HepG2 (cell line): ENCODE measurements around the gene CDK11B. TPM values are rescaled to one million over a fixed set of nuclear protein-coding genes. Genes with fewer than 3 reads are reported as not detected.

Experiments used
- ATF7-NPFF ChIP-seq: sonication (generic); formaldehyde crosslinking; IDR thresholded peaks from 2 replicates; pipeline ENCODE4 v1.8.1; 2023; ENCODE audit warnings: mild to moderate bottlenecking, low read depth, missing genetic modification reagents, moderate library complexity
- DNMT1 ChIP-seq: sonication (generic); formaldehyde crosslinking; IDR thresholded peaks from 2 replicates; pipeline ENCODE4 v1.5.1; 2020; ENCODE audit warnings: mild to moderate bottlenecking, missing genetic modification reagents
- FOXA1 ChIP-seq, 2 experiments: fragments of 450-650 bp in 1 of 2; sonication (generic) in 1 of 2; formaldehyde crosslinking in 1 of 2; IDR thresholded peaks; 2 replicates each; pipeline versions ENCODE4 v1.4.0 to v1.6.1; 2016 to 2020; ENCODE audit warnings: missing genetic modification reagents in 1 of 2
- HES4 ChIP-seq: sonication (generic); formaldehyde crosslinking; IDR thresholded peaks from 2 replicates; pipeline ENCODE4 v1.9.0; 2021; ENCODE audit warnings: mild to moderate bottlenecking, missing genetic modification reagents, borderline replicate concordance
- HNRNPLL ChIP-seq: fragments of 200-400 bp; formaldehyde crosslinking; IDR thresholded peaks from 2 replicates; pipeline ENCODE4 v1.6.1; 2017; ENCODE audit warnings: mild to moderate bottlenecking, low read depth, low read length; ENCODE audit not compliant: poor library complexity, severe bottlenecking
- KAT8 ChIP-seq: IDR thresholded peaks from 2 replicates; pipeline ENCODE4 v1.6.1; 2016; ENCODE audit warnings: missing genetic modification reagents, missing compliant biosample characterization
- RNF2 ChIP-seq: fragments of 450-650 bp; conservative IDR thresholded peaks from 2 replicates; pipeline ENCODE4 v1.6.1; 2016; ENCODE audit warnings: low read depth
- SALL2 ChIP-seq: sonication (generic); formaldehyde crosslinking; IDR thresholded peaks from 2 replicates; pipeline ENCODE4 v1.8.1; 2023; ENCODE audit warnings: mild to moderate bottlenecking, missing genetic modification reagents, inconsistent platforms
- ZNF446 ChIP-seq: sonication (generic); formaldehyde crosslinking; IDR thresholded peaks from 2 replicates; pipeline ENCODE4 v1.5.0; 2020; ENCODE audit warnings: mild to moderate bottlenecking, missing genetic modification reagents
- ZNF773 ChIP-seq: sonication (generic); formaldehyde crosslinking; IDR thresholded peaks from 2 replicates; pipeline ENCODE4 v1.4.0; 2020; ENCODE audit warnings: missing genetic modification reagents, borderline replicate concordance
- polyA plus RNA-seq, 8 experiments: library from polyadenylated mRNA; depleted of rRNA in 3 of 8; stranded (reverse) in 7 of 8; unstranded in 1 of 8; fragments of >200 nt; fragmentation: Illumina TruSeq in 4 of 8; extraction: Trizol in 4 of 8; gene quantifications; 2 replicates each; pipeline versions ENCODE4 v1.2.1 to v1.2.3, GENCODE V29; 2011 to 2016; ENCODE audit warnings: low read depth in 4 of 8, missing spikeins in 1 of 8, mixed read lengths in 1 of 8; ENCODE audit not compliant: insufficient read depth in 1 of 8
- total RNA-seq, 5 experiments: library from RNA; depleted of rRNA; stranded (reverse); fragments of >200 nt; fragmentation: Illumina TruSeq; extraction: Trizol; gene quantifications; 2 replicates each; pipeline ENCODE4 v1.2.3, GENCODE V29; 2016; ENCODE audit warnings: low read depth in 1 of 5
- TF ChIP-seq, protein P1 (sequence below): IDR thresholded peaks from 2 replicates; pipeline ENCODE4 v1.6.1; 2012; ENCODE audit warnings: inconsistent platforms
- TF ChIP-seq, protein P2 (sequence below): sonication (generic); formaldehyde crosslinking; IDR thresholded peaks from 2 replicates; pipeline ENCODE4 v1.5.0; 2020; ENCODE audit warnings: mild to moderate bottlenecking, missing genetic modification reagents, moderate library complexity
- TF ChIP-seq, protein P3 (sequence below): sonication (generic); formaldehyde crosslinking; IDR thresholded peaks from 2 replicates; pipeline ENCODE4 v1.4.0; 2020; ENCODE audit warnings: missing genetic modification reagents
- TF ChIP-seq, protein P4 (sequence below): sonication (generic); formaldehyde crosslinking; IDR thresholded peaks from 2 replicates; pipeline ENCODE4 v1.8.0; 2022; ENCODE audit warnings: low read depth, missing genetic modification reagents
- TF ChIP-seq, protein P5 (sequence below): IDR thresholded peaks from 2 replicates; pipeline ENCODE4 v1.6.1; 2016; ENCODE audit warnings: missing compliant biosample characterization, missing genetic modification reagents, borderline replicate concordance
- TF ChIP-seq, protein P6 (sequence below): sonication (generic); formaldehyde crosslinking; IDR thresholded peaks from 2 replicates; pipeline ENCODE4 v1.5.1; 2020; ENCODE audit warnings: mild to moderate bottlenecking, missing genetic modification reagents, moderate library complexity

Gene CDK11B
- total and polyA plus RNA-seq, 2 of the 13 experiments (the other 11 are each of a cell fraction or from before 2014, with no cell fraction given), result 3.6 to 15.1 TPM

DNA sequence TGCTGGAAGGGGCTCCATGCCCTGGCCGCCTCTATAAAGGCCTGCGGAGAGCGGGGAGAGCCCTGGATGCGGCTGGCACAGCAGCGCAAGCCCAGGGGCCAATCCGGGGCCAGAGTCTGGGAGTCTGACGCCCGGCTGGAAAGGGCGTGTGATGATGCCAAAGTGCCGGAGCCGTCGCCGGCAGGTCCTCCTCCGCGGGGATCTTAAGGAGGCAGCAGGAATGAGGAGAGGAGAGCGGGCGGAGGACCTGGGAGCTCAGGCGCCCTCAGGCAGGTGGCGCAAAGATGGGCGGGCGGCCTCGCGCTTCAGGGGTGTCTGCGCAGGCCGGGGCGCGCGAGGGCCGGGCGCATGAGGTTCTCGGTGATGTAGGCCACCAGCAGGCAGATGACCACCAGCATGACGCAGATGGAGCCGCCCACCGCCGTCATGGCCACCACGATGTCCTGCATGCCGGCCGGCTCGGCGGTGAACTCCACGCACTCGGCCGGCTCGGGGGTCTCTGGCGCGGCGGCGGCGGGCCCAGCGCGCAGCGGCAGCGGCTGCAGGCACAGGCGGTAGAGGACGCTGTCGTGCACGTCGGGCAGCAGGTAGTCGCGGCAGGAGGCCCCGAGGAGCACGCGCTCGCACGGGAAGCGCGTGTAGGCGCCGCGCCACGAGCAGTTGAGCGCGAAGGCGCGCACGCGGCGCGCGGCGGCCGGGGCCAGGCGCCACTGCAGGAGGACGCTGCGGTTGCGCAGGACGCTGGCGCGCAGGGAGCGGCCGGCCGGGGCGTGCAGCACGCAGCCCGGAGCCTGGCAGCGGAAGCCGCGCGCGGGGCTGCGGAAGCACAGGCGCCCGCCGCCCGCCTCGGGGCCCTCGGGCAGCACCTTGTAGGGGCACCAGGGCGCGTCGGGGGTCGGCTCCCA, 59.5 kb downstream of the CDK11B start (continued):
- TF ChIP-seq RNF2 (0 out of 2 replicates have a peak, but pooled peaks have one; percentile 39), HNRNPLL (peak; percentile 55), SALL2 (CRISPR knock-in tag) (0 out of 2 replicates have a peak, but pooled peaks have one; percentile 58), ATF7-NPFF (CRISPR knock-in tag) (peak; percentile 60; the same call in 1 of the 2 replicates), ZNF446 (peak; percentile 71; the same call in 1 of the 2 replicates), KAT8 (CRISPR knock-in tag) (no peak), HES4 (peak; percentile 58; the same call in 1 of the 2 replicates), FOXA1 (IDR thresholded peaks at IDR 0.05) (no peak), FOXA1 (CRISPR knock-in tag; IDR thresholded peaks at IDR 0.05) (no peak), DNMT1 (no peak), ZNF773 (CRISPR knock-in tag) (peak; percentile 37; the same call in 1 of the 2 replicates)
- TF ChIP-seq, protein P1, sequence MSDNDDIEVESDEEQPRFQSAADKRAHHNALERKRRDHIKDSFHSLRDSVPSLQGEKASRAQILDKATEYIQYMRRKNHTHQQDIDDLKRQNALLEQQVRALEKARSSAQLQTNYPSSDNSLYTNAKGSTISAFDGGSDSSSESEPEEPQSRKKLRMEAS, result peak; percentile 89
- TF ChIP-seq, protein P2, sequence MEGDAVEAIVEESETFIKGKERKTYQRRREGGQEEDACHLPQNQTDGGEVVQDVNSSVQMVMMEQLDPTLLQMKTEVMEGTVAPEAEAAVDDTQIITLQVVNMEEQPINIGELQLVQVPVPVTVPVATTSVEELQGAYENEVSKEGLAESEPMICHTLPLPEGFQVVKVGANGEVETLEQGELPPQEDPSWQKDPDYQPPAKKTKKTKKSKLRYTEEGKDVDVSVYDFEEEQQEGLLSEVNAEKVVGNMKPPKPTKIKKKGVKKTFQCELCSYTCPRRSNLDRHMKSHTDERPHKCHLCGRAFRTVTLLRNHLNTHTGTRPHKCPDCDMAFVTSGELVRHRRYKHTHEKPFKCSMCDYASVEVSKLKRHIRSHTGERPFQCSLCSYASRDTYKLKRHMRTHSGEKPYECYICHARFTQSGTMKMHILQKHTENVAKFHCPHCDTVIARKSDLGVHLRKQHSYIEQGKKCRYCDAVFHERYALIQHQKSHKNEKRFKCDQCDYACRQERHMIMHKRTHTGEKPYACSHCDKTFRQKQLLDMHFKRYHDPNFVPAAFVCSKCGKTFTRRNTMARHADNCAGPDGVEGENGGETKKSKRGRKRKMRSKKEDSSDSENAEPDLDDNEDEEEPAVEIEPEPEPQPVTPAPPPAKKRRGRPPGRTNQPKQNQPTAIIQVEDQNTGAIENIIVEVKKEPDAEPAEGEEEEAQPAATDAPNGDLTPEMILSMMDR (CRISPR knock-in tag), result peak; percentile 23; the same call in 1 of the 2 replicates
- TF ChIP-seq, protein P3, sequence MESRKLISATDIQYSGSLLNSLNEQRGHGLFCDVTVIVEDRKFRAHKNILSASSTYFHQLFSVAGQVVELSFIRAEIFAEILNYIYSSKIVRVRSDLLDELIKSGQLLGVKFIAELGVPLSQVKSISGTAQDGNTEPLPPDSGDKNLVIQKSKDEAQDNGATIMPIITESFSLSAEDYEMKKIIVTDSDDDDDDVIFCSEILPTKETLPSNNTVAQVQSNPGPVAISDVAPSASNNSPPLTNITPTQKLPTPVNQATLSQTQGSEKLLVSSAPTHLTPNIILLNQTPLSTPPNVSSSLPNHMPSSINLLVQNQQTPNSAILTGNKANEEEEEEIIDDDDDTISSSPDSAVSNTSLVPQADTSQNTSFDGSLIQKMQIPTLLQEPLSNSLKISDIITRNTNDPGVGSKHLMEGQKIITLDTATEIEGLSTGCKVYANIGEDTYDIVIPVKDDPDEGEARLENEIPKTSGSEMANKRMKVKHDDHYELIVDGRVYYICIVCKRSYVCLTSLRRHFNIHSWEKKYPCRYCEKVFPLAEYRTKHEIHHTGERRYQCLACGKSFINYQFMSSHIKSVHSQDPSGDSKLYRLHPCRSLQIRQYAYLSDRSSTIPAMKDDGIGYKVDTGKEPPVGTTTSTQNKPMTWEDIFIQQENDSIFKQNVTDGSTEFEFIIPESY (CRISPR knock-in tag), result peak; percentile 83
- TF ChIP-seq, protein P4, sequence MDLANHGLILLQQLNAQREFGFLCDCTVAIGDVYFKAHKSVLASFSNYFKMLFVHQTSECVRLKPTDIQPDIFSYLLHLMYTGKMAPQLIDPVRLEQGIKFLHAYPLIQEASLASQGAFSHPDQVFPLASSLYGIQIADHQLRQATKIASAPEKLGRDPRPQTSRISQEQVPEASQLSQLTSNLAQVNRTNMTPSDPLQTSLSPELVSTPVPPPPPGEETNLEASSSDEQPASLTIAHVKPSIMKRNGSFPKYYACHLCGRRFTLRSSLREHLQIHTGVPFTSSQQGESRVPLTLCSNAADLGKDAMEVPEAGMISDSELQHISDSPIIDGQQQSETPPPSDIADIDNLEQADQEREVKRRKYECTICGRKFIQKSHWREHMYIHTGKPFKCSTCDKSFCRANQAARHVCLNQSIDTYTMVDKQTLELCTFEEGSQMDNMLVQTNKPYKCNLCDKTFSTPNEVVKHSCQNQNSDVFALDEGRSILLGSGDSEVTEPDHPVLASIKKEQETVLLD (CRISPR knock-in tag), result peak; percentile 61; the same call in 1 of the 2 replicates
- TF ChIP-seq, protein P5, sequence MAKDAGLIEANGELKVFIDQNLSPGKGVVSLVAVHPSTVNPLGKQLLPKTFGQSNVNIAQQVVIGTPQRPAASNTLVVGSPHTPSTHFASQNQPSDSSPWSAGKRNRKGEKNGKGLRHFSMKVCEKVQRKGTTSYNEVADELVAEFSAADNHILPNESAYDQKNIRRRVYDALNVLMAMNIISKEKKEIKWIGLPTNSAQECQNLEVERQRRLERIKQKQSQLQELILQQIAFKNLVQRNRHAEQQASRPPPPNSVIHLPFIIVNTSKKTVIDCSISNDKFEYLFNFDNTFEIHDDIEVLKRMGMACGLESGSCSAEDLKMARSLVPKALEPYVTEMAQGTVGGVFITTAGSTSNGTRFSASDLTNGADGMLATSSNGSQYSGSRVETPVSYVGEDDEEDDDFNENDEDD (CRISPR knock-in tag), result peak; percentile 80; the same call in 1 of the 2 replicates
- TF ChIP-seq, protein P6, sequence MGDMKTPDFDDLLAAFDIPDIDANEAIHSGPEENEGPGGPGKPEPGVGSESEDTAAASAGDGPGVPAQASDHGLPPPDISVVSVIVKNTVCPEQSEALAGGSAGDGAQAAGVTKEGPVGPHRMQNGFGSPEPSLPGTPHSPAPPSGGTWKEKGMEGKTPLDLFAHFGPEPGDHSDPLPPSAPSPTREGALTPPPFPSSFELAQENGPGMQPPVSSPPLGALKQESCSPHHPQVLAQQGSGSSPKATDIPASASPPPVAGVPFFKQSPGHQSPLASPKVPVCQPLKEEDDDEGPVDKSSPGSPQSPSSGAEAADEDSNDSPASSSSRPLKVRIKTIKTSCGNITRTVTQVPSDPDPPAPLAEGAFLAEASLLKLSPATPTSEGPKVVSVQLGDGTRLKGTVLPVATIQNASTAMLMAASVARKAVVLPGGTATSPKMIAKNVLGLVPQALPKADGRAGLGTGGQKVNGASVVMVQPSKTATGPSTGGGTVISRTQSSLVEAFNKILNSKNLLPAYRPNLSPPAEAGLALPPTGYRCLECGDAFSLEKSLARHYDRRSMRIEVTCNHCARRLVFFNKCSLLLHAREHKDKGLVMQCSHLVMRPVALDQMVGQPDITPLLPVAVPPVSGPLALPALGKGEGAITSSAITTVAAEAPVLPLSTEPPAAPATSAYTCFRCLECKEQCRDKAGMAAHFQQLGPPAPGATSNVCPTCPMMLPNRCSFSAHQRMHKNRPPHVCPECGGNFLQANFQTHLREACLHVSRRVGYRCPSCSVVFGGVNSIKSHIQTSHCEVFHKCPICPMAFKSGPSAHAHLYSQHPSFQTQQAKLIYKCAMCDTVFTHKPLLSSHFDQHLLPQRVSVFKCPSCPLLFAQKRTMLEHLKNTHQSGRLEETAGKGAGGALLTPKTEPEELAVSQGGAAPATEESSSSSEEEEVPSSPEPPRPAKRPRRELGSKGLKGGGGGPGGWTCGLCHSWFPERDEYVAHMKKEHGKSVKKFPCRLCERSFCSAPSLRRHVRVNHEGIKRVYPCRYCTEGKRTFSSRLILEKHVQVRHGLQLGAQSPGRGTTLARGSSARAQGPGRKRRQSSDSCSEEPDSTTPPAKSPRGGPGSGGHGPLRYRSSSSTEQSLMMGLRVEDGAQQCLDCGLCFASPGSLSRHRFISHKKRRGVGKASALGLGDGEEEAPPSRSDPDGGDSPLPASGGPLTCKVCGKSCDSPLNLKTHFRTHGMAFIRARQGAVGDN, result peak; percentile 59
